Measurements from ENCODE around the gene NCK1. TPM values are rescaled to one million over a fixed set of nuclear protein-coding genes. Genes with fewer than 3 reads are reported as not detected.
A peak's percentile ranks its signal among the peaks of the same experiment; 100 is the strongest.

Gene NCK1
- total RNA-seq, 6 donors from 2014 or later: 26.2 to 61.7 (median 44.8) TPM

DNA sequence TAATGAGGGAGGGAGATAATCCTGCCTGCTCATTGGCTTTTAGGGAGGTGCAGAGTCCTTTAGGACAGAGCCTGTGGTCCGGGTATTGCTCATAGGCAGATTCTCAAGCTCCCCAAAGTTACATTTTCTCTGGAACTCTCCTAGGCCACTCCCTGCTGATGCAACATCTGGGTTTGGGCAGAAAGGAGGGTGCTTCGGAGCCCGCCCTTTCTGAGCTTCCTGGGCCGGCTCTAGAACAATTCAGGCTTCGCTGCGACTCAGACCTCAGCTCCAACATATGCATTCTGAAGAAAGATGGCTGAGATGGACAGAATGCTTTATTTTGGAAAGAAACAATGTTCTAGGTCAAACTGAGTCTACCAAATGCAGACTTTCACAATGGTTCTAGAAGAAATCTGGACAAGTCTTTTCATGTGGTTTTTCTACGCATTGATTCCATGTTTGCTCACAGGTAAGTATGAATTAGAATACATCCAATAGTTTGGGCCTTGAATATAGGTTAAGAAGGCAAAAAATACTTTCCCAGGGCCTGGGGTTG is 95.8 kb downstream of the NCK1 start, which contains the start of gene IL20RB:
IL20RB (plus strand) TSS at position 233 of the 538 bp plus-strand sequence; CDS start at position 364, 131 bp downstream.
- Histone ChIP-seq H3K36me3 (no peaks in the 10 kb centered on the region), H3K9me3 (no peaks in the 10 kb centered on the region), H3K4me3 (no peak within 1 kb of the TSS), H3K27ac (no peak within 1 kb of the TSS), H3K27me3 (no peaks in the 10 kb centered on the region), H3K4me1 (peaks cover 0 to 10% (median 7%) of the 10 kb centered on the region in 4 donors)
- no peak for TF ChIP-seq POLR2AphosphoS5 (IDR thresholded peaks at IDR 0.05)
- TF ChIP-seq, protein P1, sequence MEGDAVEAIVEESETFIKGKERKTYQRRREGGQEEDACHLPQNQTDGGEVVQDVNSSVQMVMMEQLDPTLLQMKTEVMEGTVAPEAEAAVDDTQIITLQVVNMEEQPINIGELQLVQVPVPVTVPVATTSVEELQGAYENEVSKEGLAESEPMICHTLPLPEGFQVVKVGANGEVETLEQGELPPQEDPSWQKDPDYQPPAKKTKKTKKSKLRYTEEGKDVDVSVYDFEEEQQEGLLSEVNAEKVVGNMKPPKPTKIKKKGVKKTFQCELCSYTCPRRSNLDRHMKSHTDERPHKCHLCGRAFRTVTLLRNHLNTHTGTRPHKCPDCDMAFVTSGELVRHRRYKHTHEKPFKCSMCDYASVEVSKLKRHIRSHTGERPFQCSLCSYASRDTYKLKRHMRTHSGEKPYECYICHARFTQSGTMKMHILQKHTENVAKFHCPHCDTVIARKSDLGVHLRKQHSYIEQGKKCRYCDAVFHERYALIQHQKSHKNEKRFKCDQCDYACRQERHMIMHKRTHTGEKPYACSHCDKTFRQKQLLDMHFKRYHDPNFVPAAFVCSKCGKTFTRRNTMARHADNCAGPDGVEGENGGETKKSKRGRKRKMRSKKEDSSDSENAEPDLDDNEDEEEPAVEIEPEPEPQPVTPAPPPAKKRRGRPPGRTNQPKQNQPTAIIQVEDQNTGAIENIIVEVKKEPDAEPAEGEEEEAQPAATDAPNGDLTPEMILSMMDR (IDR thresholded peaks at IDR 0.05): no peak
- no peak for TF ChIP-seq EP300 (IDR thresholded peaks at IDR 0.05)
- no peak for TF ChIP-seq POLR2A (IDR thresholded peaks at IDR 0.05)
- WGBS, 2 donors: 82 to 87% methylated on average over 7 of the region's 7 CpGs
- ATAC-seq (ENCODE audit: low FRiP score in 2 of 2) (peak in 1 of 2 donors; percentile 89), DNase-seq (no peak)

DNA sequence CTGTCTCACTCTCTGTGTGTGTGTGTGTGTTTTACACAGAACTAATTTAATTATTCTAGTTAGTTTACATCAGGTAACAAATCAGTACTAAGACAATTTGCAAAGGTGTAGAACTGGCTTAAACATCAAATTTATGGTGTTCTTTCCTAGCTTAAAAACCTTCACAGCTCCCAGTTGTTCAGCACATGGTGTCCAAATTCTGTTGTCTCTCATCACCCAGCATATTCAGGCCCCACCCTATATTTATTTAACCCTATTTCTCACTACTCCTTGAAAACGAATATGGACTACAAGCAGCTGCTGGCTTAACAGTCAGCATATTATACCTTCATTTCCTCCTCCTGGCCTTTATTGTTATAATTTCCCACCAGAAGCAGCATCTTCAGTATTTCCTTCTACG is 96.9 kb downstream of the NCK1 start:
- no peak for DNase-seq
- H3K4me1 ChIP-seq: peaks cover 0 to 10% (median 7%) of the 10 kb centered on the region in 4 donors
- no peak for TF ChIP-seq POLR2A (IDR thresholded peaks at IDR 0.05)
- TF ChIP-seq EP300 (IDR thresholded peaks at IDR 0.05): no peak
- TF ChIP-seq, protein P1 (IDR thresholded peaks at IDR 0.05): no peak
- no peak for TF ChIP-seq POLR2AphosphoS5 (IDR thresholded peaks at IDR 0.05)
- no peaks in the 10 kb centered on the region for H3K9me3 ChIP-seq
- H3K36me3 ChIP-seq: no peaks in the 10 kb centered on the region
- WGBS, 2 donors: 47 to 67% methylated on average over 2 of the region's 2 CpGs
- H3K27me3 ChIP-seq: no peaks in the 10 kb centered on the region
- ATAC-seq (ENCODE audit: low FRiP score in 2 of 2): no peak
- no peak overlapping the region for H3K27ac ChIP-seq
- no peak overlapping the region for H3K4me3 ChIP-seq

DNA sequence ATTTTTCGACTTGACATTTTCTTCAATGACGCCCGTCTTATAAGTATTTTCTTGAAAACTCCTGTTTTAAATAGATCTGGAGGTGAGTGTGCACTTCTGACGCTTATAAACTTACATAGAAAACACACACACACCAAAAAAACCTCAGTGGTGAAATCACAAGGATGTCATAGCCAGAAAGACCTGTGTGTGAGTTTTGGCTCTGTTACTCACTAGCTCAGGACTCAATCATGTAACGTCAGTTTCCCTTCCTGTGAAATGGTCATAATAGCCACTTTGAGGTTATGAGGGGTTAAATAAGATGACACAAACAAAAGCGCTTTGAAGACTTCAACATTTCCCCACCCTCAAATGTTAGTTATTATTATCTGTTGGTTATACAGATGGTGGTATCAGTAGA is 97.6 kb downstream of the NCK1 start:
- WGBS, 2 donors: 91 to 94% methylated on average over 6 of the region's 6 CpGs
- no peak for DNase-seq

DNA sequence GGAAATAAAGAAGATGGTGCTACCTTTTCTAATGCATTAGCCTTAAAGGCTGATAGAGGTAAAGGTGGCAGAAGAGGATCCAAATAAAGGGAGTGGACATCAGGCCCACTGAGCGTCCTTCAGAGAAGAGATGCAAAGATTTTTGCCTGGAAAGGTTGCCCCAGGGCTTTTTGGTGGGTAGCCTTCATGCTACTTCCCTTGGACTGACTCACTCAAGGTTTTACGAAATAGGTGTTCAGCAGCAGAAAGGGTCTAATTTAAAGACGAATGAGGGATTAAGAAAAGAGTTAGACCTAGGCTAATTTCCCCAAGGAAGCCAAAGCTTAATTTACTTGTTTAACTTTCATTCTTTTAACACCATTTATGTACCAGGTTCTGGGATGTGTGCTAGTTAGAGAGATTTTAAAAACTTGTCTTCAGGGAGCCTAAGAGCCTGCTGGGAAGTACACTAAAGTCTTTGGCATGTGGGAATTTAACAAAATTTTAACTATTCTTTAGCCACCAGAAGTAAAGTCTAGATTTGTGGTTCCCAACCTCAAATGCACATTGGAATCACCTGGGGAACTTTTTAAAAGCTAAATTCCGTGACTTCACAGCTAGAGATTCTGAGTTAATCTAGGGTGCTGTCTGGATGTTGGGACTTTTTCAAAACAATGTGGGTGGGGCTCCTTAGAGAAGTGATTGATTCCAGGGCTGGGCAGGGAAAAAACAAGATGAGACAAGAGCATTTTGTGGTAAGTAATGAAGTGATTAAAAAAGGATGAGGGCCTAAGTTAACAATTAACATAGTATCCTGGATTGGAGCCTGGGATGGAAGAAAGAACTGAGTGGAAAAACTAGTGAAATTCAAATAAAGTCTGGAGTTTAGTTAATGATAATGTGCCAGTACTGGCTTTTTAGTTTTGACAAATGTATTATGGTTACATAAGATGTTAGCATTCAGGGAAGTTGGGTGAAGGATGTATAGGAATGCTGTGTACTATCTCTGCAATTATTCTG is 99.1 kb downstream of the NCK1 start:
- Histone ChIP-seq H3K4me1 (peaks cover 0 to 4% (median 0%) of the 10 kb centered on the region in 4 donors), H3K9me3 (no peaks in the 10 kb centered on the region), H3K36me3 (no peaks in the 10 kb centered on the region), H3K27ac (no peak overlapping the region), H3K27me3 (no peaks in the 10 kb centered on the region), H3K4me3 (no peak overlapping the region)
- no peak for TF ChIP-seq EP300 (IDR thresholded peaks at IDR 0.05)
- TF ChIP-seq, protein P1 (IDR thresholded peaks at IDR 0.05): no peak
- TF ChIP-seq POLR2AphosphoS5 (IDR thresholded peaks at IDR 0.05): no peak
- no peak for TF ChIP-seq POLR2A (IDR thresholded peaks at IDR 0.05)
- DNase-seq (no peak), ATAC-seq (ENCODE audit: low FRiP score in 2 of 2) (peak in 1 of 2 donors; percentile 66)
- WGBS, 2 donors: 84 to 88% methylated on average over 4 of the region's 4 CpGs

More for the DNA sequence above, 97.6 kb downstream of the NCK1 start:
- H3K36me3 ChIP-seq: no peaks in the 10 kb centered on the region
- H3K27me3 ChIP-seq: no peaks in the 10 kb centered on the region
- ATAC-seq (ENCODE audit: low FRiP score in 2 of 2): no peak
- TF ChIP-seq, protein P1 (IDR thresholded peaks at IDR 0.05): no peak
- no peak for TF ChIP-seq POLR2AphosphoS5 (IDR thresholded peaks at IDR 0.05)
- no peak for TF ChIP-seq POLR2A (IDR thresholded peaks at IDR 0.05)
- TF ChIP-seq EP300 (IDR thresholded peaks at IDR 0.05): no peak
- peaks cover 0 to 10% (median 7%) of the 10 kb centered on the region in 4 donors for H3K4me1 ChIP-seq
- no peak overlapping the region for H3K4me3 ChIP-seq
- H3K27ac ChIP-seq: no peak overlapping the region
- H3K9me3 ChIP-seq: no peaks in the 10 kb centered on the region

Measured in upper lobe of left lung (tissue), 6 donors.